Measurements from ENCODE around the gene SYT14.

DNA sequence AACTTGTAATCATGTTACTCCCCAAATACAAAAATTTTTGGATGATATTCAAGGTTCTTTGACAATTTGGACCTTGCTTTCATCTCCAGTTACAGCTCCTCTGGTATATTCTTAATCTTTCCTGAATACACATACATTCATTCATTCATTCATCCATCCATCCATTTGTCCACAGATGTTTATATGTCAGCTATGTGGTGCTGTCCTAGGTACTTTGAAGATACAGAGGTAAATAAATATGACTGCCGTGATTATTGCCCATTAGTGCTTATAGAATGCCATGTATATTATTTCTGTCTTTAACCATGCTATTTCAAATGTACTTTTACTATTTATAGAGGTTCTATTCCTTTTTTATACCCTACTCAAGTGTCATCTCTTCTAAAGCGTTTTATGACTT is 72.1 kb downstream of the SYT14 start:
- TF ChIP-seq POLR2AphosphoS5 (IDR thresholded peaks at IDR 0.05; ENCODE audit: borderline replicate concordance, low read depth, low read length) (no peak), EZH2 (IDR thresholded peaks at IDR 0.05) (no peak)

All from SK-N-MC (cell line).